Superior temporal gyrus (tissue), 1 donor: ENCODE data around the gene PTPN3.
"Not testable (repeated sequence)": the region's sequence is repeated elsewhere in the genome, so short reads cannot be mapped to it uniquely, and the experiment has no call there.

Source experiments
- DNase-seq: peaks from one replicate; pipeline ENCODE4 v3.0.0-alpha.2; 2016; ENCODE audit errors: extremely low spot score

PTPN3 gene

GRCh38 chr9:109346904-109347303 lies 151.2 kb downstream of the PTPN3 start:
- no peak for DNase-seq

GRCh38 chr9:109344866-109345265 lies 153.2 kb downstream of the PTPN3 start:
- no peak for DNase-seq

DNA sequence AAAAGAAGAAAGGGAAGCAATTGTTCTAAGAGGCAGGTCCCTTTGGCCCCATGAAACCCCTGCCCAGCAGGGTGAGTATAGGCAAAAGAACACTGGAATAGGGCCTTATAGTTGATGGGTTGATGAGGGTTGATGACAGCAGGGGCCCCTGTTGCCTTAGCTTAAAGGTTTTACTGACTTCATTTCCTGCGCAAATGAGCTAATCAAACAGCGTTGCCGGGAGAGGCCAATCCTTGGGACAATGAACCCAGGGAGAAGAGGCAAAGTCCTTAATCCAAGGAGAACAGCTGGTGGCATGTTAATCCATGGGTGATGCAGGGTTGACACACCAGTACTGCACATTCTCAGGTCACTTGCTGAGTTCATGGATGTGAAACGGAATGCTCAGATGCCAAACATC lies 155.2 kb downstream of the PTPN3 start:
- DNase-seq = no peak

DNA sequence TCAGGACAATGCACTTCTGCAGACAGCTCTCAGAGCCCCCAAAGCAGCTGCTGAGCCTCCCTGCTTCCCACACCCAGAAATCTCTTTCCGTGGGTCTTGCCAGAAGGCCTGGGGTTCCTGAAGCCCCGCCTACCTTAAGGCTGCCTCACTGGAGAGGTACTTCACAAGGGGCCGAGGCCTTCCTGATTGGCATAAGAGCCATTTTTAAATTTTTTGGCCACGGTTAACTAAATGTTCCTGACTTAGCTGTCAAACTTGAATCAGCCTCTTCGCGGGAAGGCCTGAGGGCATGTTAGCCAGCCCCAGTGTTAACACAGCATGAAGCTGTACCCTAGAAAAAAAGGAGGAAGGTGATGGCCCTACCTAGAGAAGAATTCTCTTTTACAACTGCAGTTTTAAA lies 156.5 kb downstream of the PTPN3 start:
- DNase-seq = no peak

DNA sequence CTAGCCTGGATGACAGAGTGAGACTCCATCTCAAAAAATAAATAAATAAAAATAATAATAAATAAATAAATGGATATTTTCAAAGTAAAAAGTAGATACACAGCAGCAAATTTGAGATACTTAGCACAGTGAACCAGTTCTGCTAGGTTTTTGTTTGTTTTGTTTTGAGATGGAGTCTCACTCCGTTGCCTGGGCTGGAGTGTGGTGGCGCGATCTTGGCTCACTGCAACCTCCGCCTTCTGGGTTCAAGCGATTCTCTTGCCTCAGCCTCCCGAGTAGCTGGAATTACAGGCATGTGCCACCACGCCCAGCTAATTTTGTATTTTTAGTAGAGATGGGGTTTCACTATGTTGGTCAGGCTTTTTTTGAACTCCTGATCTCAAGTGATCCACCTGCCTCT lies 157.1 kb downstream of the PTPN3 start:
- DNase-seq = not testable (repeated sequence)

DNA sequence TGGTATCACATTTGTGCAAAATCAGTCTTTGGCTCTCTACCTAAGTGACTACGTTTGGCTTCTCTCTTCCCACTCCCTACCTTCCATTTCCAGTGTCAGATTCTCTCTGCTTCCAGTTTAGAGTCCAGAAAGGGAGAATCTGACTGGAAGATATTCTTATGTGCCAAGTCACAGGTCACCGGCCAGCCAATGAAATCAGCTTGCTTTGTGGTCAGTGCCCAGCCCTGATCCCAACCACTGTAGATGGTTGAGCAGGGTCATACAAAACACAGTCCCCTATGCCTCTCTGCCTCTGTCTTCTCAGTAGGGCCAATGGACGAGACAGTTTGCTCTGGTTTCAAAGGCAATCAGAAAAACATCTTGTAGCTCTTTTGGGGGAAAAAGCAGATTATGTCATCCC lies 161.7 kb downstream of the PTPN3 start:
- DNase-seq = no peak

GRCh38 chr9:109335929-109336328 lies 162.2 kb downstream of the PTPN3 start:
- DNase-seq = no peak

DNA sequence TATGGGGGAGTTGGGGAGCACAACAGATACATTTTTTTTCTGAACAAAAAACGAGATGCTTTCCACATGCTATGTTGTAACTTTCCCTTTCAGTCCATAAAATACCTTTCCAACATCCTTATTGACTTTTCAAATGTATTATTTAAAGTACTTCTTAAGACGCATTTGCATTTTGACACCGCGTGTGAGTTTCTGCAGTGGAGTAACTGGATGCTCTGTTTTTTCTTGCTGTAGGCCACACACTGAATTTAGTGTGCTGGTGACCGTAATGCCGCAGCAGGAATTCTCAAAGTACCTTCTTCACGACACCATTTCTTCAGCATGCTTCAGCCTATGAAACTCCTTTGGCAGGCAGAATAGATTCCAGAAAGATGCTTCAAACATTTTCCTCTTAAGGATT lies 163.0 kb downstream of the PTPN3 start:
- DNase-seq = no peak

DNA sequence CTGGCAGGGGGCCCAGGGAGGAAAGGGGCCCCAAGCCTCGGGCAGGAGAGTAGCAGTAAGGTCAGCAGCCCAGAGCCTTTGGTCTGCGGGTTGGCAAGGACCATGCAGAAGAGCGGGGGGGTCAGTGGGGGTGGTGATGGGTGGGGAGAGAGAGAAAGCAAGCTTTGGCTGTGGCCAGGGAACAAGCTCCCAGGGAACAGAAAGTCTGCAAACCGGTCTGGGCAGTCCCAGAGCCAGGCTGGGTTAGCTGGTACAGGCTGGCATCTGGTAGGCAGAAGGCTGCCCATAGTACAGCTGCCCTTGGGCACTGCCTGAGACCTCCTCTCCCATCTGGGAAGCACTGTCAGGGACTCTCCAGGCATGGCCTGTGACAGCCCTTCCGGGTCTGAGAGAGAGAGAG lies 166.8 kb downstream of the PTPN3 start:
- DNase-seq = no peak

DNA sequence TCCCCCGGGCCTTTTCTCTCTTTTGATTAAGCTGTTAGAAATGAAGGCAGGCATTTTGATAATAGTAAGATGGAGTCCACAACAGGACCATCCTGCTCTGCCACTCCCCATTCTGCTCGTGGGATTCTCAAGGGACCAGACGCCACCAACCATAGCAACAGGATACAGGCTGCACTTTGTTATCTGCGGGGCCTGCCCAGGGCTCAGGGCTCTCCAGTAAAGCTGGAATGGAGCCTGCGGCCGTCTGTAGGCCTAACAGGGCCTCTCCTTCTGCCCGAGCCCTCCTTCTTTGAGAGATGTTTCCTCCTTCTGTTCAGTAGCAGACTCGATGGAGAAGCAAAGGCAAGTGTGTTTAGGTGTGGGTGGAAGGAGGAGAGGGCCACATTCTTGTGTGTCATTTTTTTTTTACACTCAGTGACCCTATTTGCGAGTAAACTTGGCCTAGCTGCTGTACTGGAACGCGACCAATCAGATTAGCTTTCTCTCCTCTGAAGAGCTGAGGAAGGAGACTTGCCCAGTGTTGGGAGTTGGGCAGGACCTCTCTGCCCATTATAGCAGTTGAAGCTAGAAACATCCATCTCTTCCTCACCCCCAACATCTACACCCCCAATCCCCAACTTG lies 168.4 kb downstream of the PTPN3 start:
- no peak for DNase-seq

DNA sequence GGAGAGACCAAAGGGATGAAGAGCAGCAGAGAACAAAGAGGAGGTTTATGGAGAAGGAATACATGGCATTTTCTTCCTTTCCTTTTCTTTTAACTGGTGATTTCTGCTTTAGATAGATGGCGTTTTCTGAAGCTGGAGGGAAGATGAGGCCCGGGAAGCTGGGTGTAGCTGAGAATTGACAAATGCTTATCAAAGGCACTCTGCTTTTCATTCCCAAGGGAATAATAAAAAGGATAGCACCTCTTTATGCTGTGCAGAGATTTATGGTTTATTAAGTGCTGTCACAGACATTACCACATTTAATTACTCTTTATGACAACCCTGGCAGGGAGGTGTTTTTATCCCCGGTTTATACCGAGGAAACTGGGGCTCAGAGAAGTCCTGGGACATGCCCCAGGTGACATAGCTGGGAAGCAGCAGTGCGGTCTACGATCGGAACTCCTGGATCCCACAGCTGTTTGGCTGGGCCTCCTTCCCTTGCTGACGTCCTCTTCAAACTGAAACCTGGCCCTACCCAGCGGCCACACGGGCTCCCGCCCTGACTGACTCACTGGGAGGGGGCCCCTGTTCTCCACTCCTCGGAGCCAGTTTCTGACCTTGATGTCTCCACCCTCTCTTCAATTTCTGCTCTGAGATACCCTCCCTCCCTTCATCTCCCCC lies 169.0 kb downstream of the PTPN3 start:
- no peak for DNase-seq
